Chondrocyte (in vitro differentiated cells): ENCODE data around the gene PDE3B. TPM values are rescaled to one million over a fixed set of nuclear protein-coding genes. Genes with fewer than 3 reads are reported as not detected.

ENCODE experiments used
- DNase-seq: peaks from one replicate; pipeline ENCODE4 v3.0.0; 2021; ENCODE audit warnings: mixed read lengths, low spot score
- H3K27ac Mint-ChIP-seq: one replicate; pipeline ENCODE4 v1.8.0; 2021; ENCODE audit warnings: mild to moderate bottlenecking, moderate library complexity, mixed read lengths; ENCODE audit not compliant: unreplicated experiment
- H3K27me3 Mint-ChIP-seq: 2 replicates; pipeline ENCODE4 v1.8.0; 2021; ENCODE audit warnings: low read depth, mixed read lengths
- H3K36me3 Mint-ChIP-seq: 2 replicates; pipeline ENCODE4 v1.8.0; 2021; ENCODE audit warnings: low read depth, mixed read lengths
- H3K4me1 Mint-ChIP-seq: 2 replicates; pipeline ENCODE4 v1.8.0; 2021; ENCODE audit warnings: low read depth, mild to moderate bottlenecking, mixed read lengths
- H3K4me3 Mint-ChIP-seq: one replicate; pipeline ENCODE4 v1.8.0; 2021; ENCODE audit warnings: mild to moderate bottlenecking, moderate library complexity, mixed read lengths; ENCODE audit not compliant: unreplicated experiment
- H3K9me3 Mint-ChIP-seq: 2 replicates; pipeline ENCODE4 v1.8.0; 2021; ENCODE audit warnings: low read depth, mixed read lengths
- total RNA-seq: library from RNA; stranded (reverse); gene quantifications from 3 replicates; pipeline ENCODE4 v1.2.1, GENCODE V29; 2021
- TF ChIP-seq, protein P1 (sequence below): fragments of 200-600 bp; sonication (generic); IDR thresholded peaks from 2 replicates; pipeline ENCODE4 v1.5.0; 2021; ENCODE audit warnings: antibody characterized with exemption, mild to moderate bottlenecking, moderate library complexity

Gene PDE3B
- total RNA-seq, 1 donor from 2014 or later = 0.47 TPM

DNA sequence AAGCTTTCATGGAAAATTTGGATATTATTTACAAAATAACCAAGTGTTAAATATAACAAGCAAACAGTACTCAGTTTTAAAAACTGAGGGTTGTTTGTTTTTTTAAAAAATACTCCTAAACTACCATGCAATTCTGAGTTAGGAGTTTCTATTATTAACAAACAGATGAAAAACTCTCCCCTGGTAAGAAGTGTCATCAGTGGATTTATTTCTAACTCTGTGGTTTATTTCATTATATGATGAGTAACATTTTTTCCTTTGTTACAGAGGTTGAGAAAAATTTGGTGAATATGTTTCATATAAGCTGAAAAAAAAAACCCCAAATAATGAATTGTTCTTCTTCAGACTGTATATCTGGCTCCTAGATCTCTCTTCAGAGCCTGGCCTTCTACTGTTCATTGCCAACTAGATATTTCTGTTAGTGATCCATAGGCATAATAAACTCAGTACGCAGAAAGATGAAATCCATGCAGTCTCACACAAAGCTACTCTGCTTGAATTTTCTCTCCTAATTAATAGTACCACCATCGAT, 29.4 kb upstream of the PDE3B start:
- H3K4me3 Mint-ChIP-seq = no peak overlapping the region
- DNase-seq = no peak
- H3K4me1 Mint-ChIP-seq = no peaks in the 10 kb centered on the region
- no peaks in the 10 kb centered on the region for H3K9me3 Mint-ChIP-seq
- peaks cover 1% of the 10 kb centered on the region for H3K36me3 Mint-ChIP-seq
- TF ChIP-seq, protein P1, sequence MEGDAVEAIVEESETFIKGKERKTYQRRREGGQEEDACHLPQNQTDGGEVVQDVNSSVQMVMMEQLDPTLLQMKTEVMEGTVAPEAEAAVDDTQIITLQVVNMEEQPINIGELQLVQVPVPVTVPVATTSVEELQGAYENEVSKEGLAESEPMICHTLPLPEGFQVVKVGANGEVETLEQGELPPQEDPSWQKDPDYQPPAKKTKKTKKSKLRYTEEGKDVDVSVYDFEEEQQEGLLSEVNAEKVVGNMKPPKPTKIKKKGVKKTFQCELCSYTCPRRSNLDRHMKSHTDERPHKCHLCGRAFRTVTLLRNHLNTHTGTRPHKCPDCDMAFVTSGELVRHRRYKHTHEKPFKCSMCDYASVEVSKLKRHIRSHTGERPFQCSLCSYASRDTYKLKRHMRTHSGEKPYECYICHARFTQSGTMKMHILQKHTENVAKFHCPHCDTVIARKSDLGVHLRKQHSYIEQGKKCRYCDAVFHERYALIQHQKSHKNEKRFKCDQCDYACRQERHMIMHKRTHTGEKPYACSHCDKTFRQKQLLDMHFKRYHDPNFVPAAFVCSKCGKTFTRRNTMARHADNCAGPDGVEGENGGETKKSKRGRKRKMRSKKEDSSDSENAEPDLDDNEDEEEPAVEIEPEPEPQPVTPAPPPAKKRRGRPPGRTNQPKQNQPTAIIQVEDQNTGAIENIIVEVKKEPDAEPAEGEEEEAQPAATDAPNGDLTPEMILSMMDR = no peak
- H3K27ac Mint-ChIP-seq = no peak overlapping the region
- H3K27me3 Mint-ChIP-seq = peaks cover 5% of the 10 kb centered on the region

DNA sequence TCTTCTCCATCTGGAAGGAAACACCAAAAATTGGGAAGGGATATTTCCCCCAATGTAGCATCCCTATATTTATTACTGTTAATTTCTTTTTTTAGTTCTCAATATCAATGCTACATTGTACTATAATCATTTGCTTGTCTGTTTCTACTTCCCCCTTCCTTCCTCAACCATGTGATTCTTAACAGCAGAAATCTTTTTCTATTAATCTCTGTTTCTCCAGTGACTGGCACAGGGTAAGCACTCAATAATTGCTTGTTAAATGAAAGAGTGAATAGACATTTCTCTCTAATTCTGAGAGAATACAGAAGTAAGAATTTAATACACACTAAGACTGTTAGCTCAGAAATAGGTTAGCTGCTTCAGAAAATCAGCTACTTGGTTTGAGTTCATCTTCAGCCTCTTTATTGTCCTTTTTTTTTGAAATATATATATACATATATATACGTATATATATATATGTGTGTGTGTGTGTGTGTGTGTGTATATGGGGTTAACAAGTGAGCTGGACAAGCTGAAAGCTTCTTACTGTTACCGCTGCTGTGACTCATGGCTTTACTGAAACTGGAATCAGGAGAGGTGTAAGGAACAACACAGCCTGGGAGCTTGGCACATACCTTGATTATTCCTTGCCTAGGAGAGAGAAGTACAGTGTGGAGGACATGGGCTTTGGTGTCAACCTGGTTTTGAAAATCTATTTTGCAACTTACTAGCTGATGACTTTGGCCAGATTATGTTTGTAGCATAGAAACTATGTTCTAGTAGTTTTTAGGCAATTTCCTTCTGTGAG, 26.2 kb upstream of the PDE3B start:
- Mint-ChIP-seq H3K4me1 (no peaks in the 10 kb centered on the region), H3K27ac (no peak overlapping the region), H3K9me3 (no peaks in the 10 kb centered on the region), H3K36me3 (no peaks in the 10 kb centered on the region), H3K27me3 (no peaks in the 10 kb centered on the region), H3K4me3 (no peak overlapping the region)
- no peak for DNase-seq
- TF ChIP-seq, protein P1 = no peak

DNA sequence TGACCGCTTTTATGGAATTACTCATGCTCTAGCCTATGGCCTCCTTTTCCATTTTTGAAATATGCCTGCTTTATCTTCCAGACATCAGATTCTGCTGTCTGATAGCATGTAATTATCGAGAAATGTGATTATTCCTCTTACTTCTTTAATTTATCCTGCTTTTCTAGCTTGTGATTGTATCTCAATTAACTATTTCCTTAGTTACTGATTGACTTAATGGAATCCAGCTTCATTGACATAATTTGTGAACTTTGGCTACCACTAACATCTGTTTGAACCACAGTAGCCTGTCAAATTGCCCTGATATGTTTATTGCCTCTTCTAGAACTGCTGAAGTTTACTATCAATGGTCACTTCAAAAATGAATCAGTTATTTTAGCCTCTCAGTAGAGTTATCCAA, 25.5 kb upstream of the PDE3B start:
- DNase-seq = no peak
- no peak overlapping the region for H3K4me3 Mint-ChIP-seq
- TF ChIP-seq, protein P1 = no peak
- H3K36me3 Mint-ChIP-seq = no peaks in the 10 kb centered on the region
- no peaks in the 10 kb centered on the region for H3K27me3 Mint-ChIP-seq
- H3K27ac Mint-ChIP-seq = no peak overlapping the region
- H3K9me3 Mint-ChIP-seq = no peaks in the 10 kb centered on the region
- no peaks in the 10 kb centered on the region for H3K4me1 Mint-ChIP-seq

DNA sequence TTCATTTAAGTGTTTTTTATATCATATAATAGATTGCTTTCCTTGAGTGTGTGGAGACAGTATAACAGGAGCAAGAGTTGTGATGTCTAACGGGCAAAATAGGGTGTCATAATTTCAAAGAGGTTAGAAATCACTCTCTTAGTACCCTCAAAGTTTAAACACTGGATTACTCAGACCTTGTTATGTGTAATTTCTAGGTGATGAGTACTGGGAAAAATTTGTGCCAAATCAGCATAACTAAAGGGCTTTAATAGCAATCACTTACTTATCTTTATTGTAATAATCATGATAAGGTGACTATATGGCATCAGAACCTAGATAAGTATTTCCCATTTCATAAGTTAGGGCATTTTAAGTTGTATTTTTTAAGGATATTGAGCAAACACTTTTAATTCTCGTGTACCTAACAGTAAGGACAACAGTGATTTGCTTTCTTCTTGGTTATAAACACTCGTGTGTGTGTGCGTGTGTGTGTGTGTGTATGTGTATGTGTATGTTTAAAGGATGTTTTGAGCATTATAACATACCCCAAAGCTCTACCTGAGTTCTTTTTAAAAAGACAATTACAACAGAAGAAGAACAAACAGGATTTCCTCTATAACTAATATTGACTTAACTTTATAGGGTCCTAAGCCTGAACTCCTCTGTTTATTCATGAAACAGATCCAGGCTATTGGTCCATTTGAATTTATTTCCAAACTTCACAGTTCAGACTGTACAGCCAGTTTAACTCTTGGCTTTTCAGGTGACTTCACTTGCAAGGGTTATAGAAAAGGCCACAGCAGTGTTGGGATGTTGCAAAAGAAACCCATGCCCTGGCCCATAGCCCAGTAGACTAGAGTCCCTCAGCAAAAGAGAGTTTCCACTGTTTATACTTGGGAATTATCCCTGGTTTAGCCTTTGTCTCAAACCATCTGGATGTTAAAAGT, 23.7 kb upstream of the PDE3B start:
- no peaks in the 10 kb centered on the region for H3K36me3 Mint-ChIP-seq
- no peaks in the 10 kb centered on the region for H3K4me1 Mint-ChIP-seq
- H3K27ac Mint-ChIP-seq = no peak overlapping the region
- DNase-seq = no peak
- TF ChIP-seq, protein P1 = no peak
- no peaks in the 10 kb centered on the region for H3K9me3 Mint-ChIP-seq
- no peak overlapping the region for H3K4me3 Mint-ChIP-seq
- H3K27me3 Mint-ChIP-seq = no peaks in the 10 kb centered on the region
